HepG2 (cell line): ENCODE results near the gene AP1M1. TPM values are rescaled to one million over a fixed set of nuclear protein-coding genes. Genes with fewer than 3 reads are reported as not detected.

Source experiments
- ARID4A ChIP-seq: sonication (generic); formaldehyde crosslinking; IDR thresholded peaks from 2 replicates; pipeline ENCODE4 v1.5.0; 2020; ENCODE audit warnings: mild to moderate bottlenecking, missing genetic modification reagents, borderline replicate concordance
- CBX5 ChIP-seq: sonication (generic); formaldehyde crosslinking; IDR thresholded peaks from 2 replicates; pipeline ENCODE4 v1.4.0; 2020; ENCODE audit warnings: missing genetic modification reagents, borderline replicate concordance
- HHEX ChIP-seq: IDR thresholded peaks from 2 replicates; pipeline ENCODE4 v1.6.1; 2016; ENCODE audit warnings: control low read depth
- KDM5B ChIP-seq: sonication (generic); formaldehyde crosslinking; IDR thresholded peaks from 2 replicates; pipeline ENCODE4 v1.4.0; 2020; ENCODE audit warnings: missing genetic modification reagents, mild to moderate bottlenecking, borderline replicate concordance
- NFIC ChIP-seq: IDR thresholded peaks from 2 replicates; pipeline ENCODE4 v1.6.1; 2012; ENCODE audit warnings: mild to moderate bottlenecking, low read length, inconsistent platforms
- NFRKB ChIP-seq: fragments of 450-650 bp; IDR thresholded peaks from 2 replicates; pipeline ENCODE4 v1.6.1; 2017
- TBX2 ChIP-seq: sonication (generic); formaldehyde crosslinking; IDR thresholded peaks from 2 replicates; pipeline ENCODE4 v1.5.0; 2020; ENCODE audit warnings: missing genetic modification reagents, mild to moderate bottlenecking, borderline replicate concordance
- ZNF350 ChIP-seq: sonication (generic); formaldehyde crosslinking; IDR thresholded peaks from 2 replicates; pipeline ENCODE4 v1.4.0; 2020; ENCODE audit warnings: mild to moderate bottlenecking, low read depth, missing genetic modification reagents, borderline replicate concordance
- polyA plus RNA-seq, 8 experiments: library from polyadenylated mRNA; depleted of rRNA in 3 of 8; stranded (reverse) in 7 of 8; unstranded in 1 of 8; fragments of >200 nt; fragmentation: Illumina TruSeq in 4 of 8; extraction: Trizol in 4 of 8; gene quantifications; 2 replicates each; pipeline versions ENCODE4 v1.2.1 to v1.2.3, GENCODE V29; 2011 to 2016; ENCODE audit warnings: low read depth in 4 of 8, missing spikeins in 1 of 8, mixed read lengths in 1 of 8; ENCODE audit not compliant: insufficient read depth in 1 of 8
- total RNA-seq, 5 experiments: library from RNA; depleted of rRNA; stranded (reverse); fragments of >200 nt; fragmentation: Illumina TruSeq; extraction: Trizol; gene quantifications; 2 replicates each; pipeline ENCODE4 v1.2.3, GENCODE V29; 2016; ENCODE audit warnings: low read depth in 1 of 5
- TF ChIP-seq, protein P1 (sequence below): sonication (generic); formaldehyde crosslinking; IDR thresholded peaks from 2 replicates; pipeline ENCODE4 v1.5.0; 2020; ENCODE audit warnings: mild to moderate bottlenecking, missing genetic modification reagents, borderline replicate concordance
- TF ChIP-seq, protein P2 (sequence below): IDR thresholded peaks from 2 replicates; pipeline ENCODE4 v1.6.1; 2016; ENCODE audit warnings: low read depth, missing genetic modification reagents, missing compliant biosample characterization
- TF ChIP-seq, protein P3 (sequence below): sonication (generic); formaldehyde crosslinking; conservative IDR thresholded peaks from 2 replicates; pipeline ENCODE4 v1.4.0; 2020; ENCODE audit warnings: missing genetic modification reagents
- TF ChIP-seq, protein P4 (sequence below): sonication (generic); formaldehyde crosslinking; IDR thresholded peaks from 2 replicates; pipeline ENCODE4 v1.5.0; 2020; ENCODE audit warnings: missing genetic modification reagents

AP1M1 gene
- total and polyA plus RNA-seq, 2 of the 13 experiments (the other 11 are each of a cell fraction or from before 2014, with no cell fraction given) = 34.4 to 46.1 TPM

DNA sequence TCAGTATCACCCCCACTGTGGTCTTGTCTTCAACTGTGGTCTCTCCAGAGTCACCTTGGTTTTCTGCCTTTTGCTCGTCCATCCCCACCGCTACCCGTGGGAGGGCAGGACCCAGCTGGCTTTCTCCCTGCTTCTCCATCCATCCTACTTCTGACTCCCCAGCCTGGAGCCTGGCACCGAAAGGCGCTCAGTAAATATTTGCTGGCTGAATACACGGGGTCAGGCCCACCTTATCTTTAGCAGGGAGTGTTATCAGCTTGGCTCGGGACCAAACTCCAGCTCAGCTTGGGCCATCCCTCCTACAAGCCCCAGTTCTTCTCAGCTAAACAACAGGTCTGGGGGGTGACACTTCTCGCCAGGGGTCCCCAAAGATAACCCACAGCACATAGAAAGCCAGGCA is 64.9 kb downstream of the AP1M1 start (continued):
- TF ChIP-seq, protein P1, sequence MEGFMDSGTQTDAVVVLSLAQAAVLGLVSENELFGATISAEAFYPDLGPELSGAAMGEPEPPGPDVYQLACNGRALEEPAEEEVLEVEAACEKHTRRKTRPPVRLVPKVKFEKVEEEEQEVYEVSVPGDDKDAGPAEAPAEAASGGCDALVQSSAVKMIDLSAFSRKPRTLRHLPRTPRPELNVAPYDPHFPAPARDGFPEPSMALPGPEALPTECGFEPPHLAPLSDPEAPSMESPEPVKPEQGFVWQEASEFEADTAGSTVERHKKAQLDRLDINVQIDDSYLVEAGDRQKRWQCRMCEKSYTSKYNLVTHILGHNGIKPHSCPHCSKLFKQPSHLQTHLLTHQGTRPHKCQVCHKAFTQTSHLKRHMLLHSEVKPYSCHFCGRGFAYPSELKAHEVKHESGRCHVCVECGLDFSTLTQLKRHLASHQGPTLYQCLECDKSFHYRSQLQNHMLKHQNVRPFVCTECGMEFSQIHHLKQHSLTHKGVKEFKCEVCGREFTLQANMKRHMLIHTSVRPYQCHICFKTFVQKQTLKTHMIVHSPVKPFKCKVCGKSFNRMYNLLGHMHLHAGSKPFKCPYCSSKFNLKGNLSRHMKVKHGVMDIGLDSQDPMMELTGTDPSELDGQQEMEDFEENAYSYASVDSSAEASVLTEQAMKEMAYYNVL (CRISPR knock-in tag) = 0 out of 2 replicates have a peak, but pooled peaks have one; percentile 55
- peak; percentile 57; the same call in 1 of the 2 replicates for TF ChIP-seq TBX2 (CRISPR knock-in tag)
- TF ChIP-seq, protein P2, sequence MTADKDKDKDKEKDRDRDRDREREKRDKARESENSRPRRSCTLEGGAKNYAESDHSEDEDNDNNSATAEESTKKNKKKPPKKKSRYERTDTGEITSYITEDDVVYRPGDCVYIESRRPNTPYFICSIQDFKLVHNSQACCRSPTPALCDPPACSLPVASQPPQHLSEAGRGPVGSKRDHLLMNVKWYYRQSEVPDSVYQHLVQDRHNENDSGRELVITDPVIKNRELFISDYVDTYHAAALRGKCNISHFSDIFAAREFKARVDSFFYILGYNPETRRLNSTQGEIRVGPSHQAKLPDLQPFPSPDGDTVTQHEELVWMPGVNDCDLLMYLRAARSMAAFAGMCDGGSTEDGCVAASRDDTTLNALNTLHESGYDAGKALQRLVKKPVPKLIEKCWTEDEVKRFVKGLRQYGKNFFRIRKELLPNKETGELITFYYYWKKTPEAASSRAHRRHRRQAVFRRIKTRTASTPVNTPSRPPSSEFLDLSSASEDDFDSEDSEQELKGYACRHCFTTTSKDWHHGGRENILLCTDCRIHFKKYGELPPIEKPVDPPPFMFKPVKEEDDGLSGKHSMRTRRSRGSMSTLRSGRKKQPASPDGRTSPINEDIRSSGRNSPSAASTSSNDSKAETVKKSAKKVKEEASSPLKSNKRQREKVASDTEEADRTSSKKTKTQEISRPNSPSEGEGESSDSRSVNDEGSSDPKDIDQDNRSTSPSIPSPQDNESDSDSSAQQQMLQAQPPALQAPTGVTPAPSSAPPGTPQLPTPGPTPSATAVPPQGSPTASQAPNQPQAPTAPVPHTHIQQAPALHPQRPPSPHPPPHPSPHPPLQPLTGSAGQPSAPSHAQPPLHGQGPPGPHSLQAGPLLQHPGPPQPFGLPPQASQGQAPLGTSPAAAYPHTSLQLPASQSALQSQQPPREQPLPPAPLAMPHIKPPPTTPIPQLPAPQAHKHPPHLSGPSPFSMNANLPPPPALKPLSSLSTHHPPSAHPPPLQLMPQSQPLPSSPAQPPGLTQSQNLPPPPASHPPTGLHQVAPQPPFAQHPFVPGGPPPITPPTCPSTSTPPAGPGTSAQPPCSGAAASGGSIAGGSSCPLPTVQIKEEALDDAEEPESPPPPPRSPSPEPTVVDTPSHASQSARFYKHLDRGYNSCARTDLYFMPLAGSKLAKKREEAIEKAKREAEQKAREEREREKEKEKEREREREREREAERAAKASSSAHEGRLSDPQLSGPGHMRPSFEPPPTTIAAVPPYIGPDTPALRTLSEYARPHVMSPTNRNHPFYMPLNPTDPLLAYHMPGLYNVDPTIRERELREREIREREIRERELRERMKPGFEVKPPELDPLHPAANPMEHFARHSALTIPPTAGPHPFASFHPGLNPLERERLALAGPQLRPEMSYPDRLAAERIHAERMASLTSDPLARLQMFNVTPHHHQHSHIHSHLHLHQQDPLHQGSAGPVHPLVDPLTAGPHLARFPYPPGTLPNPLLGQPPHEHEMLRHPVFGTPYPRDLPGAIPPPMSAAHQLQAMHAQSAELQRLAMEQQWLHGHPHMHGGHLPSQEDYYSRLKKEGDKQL = peak; percentile 36; the same call in 1 of the 2 replicates
- TF ChIP-seq KDM5B (CRISPR knock-in tag) = no peak
- no peak; the same call in 1 of the 2 replicates for TF ChIP-seq CBX5
- TF ChIP-seq NFRKB = no peak
- TF ChIP-seq ZNF350 (CRISPR knock-in tag) = no peak
- TF ChIP-seq ARID4A (CRISPR knock-in tag) = 0 out of 2 replicates have a peak, but pooled peaks have one; percentile 13
- TF ChIP-seq, protein P3, sequence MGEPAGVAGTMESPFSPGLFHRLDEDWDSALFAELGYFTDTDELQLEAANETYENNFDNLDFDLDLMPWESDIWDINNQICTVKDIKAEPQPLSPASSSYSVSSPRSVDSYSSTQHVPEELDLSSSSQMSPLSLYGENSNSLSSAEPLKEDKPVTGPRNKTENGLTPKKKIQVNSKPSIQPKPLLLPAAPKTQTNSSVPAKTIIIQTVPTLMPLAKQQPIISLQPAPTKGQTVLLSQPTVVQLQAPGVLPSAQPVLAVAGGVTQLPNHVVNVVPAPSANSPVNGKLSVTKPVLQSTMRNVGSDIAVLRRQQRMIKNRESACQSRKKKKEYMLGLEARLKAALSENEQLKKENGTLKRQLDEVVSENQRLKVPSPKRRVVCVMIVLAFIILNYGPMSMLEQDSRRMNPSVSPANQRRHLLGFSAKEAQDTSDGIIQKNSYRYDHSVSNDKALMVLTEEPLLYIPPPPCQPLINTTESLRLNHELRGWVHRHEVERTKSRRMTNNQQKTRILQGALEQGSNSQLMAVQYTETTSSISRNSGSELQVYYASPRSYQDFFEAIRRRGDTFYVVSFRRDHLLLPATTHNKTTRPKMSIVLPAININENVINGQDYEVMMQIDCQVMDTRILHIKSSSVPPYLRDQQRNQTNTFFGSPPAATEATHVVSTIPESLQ (CRISPR knock-in tag) = no peak
- TF ChIP-seq, protein P4, sequence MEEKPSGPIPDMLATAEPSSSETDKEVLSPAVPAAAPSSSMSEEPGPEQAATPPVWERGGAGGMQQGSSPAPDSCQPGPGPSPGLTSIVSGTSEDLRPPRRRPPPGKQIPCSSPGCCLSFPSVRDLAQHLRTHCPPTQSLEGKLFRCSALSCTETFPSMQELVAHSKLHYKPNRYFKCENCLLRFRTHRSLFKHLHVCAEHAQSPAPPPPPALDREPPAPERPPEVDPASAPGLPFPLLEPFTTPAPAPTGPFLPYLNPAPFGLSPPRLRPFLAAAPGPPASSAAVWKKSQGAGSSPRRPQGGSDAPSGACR (CRISPR knock-in tag) = no peak
- TF ChIP-seq HHEX = no peak
- no peak for TF ChIP-seq NFIC
